ENCODE measurements around the gene BICD2. TPM values are rescaled to one million over a fixed set of nuclear protein-coding genes. Genes with fewer than 3 reads are reported as not detected.

Gene BICD2
- total RNA-seq, 2 donors from 2014 or later: 32.2 to 40.4 TPM

GRCh38 chr9:92714016-92714415, 50.6 kb downstream of the BICD2 start:
- TF ChIP-seq, protein P1, sequence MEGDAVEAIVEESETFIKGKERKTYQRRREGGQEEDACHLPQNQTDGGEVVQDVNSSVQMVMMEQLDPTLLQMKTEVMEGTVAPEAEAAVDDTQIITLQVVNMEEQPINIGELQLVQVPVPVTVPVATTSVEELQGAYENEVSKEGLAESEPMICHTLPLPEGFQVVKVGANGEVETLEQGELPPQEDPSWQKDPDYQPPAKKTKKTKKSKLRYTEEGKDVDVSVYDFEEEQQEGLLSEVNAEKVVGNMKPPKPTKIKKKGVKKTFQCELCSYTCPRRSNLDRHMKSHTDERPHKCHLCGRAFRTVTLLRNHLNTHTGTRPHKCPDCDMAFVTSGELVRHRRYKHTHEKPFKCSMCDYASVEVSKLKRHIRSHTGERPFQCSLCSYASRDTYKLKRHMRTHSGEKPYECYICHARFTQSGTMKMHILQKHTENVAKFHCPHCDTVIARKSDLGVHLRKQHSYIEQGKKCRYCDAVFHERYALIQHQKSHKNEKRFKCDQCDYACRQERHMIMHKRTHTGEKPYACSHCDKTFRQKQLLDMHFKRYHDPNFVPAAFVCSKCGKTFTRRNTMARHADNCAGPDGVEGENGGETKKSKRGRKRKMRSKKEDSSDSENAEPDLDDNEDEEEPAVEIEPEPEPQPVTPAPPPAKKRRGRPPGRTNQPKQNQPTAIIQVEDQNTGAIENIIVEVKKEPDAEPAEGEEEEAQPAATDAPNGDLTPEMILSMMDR (IDR thresholded peaks at IDR 0.05): no peak
- no peaks in the 10 kb centered on the region for H3K9me3 ChIP-seq
- no peak overlapping the region for H3K27ac ChIP-seq
- peaks cover 55% of the 10 kb centered on the region for H3K36me3 ChIP-seq
- peaks cover 0 to 29% of the 10 kb centered on the region in 2 donors for H3K4me1 ChIP-seq
- no peak overlapping the region for H3K4me3 ChIP-seq
- peak; percentile 38 for DNase-seq (ENCODE audit: low spot score)
- no peaks in the 10 kb centered on the region for H3K27me3 ChIP-seq

DNA sequence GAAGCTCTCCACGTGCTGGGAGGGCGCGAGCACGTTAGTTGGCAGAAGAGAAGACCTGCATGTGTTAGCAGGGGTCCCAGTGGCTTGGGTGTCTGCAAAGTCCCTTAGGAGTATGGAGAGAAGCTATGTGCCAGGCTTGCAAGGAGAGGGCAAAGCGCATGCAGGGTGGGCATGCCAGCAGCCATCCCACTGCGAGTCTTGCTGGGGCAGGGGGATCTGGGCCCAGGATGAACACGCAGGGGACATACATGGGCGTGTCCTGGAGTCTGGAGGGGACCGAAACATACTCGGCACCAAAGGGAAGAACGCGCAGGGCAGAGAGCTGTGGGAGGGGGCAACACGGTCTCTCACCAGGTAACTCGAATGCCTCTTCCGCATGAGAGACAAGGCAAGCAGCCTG, 51.1 kb downstream of the BICD2 start:
- Histone ChIP-seq H3K4me1 (peaks cover 0 to 29% of the 10 kb centered on the region in 2 donors), H3K9me3 (no peaks in the 10 kb centered on the region), H3K27me3 (no peaks in the 10 kb centered on the region), H3K4me3 (no peak overlapping the region), H3K36me3 (peaks cover 50% of the 10 kb centered on the region), H3K27ac (no peak overlapping the region)
- peak; percentile 28 for DNase-seq (ENCODE audit: low spot score)
- TF ChIP-seq, protein P1 (IDR thresholded peaks at IDR 0.05): no peak

DNA sequence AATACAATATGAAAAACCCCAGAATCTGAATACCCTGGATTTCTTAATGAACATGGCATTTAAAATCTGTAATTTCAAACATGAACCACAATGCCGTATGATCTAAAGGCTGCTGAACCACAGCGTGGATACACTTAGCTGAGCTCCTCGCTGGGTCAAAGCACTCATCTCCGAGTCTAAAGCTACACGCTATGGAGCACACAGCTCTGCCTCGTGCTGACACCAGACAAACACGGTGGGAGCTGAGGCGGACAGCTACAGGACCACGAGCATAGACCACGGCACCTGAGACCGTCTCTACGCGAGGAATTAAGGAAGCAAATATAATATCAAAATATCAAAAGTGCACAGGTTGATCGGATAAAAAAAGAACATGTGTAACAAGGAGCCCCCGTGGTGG, 51.9 kb downstream of the BICD2 start:
- Histone ChIP-seq H3K27me3 (no peaks in the 10 kb centered on the region), H3K4me3 (no peak overlapping the region), H3K9me3 (no peaks in the 10 kb centered on the region), H3K36me3 (peaks cover 42% of the 10 kb centered on the region), H3K27ac (no peak overlapping the region), H3K4me1 (peaks cover 0 to 29% of the 10 kb centered on the region in 2 donors)
- DNase-seq (ENCODE audit: low spot score): no peak
- TF ChIP-seq, protein P1 (IDR thresholded peaks at IDR 0.05): no peak

GRCh38 chr9:92711844-92712243, 52.8 kb downstream of the BICD2 start:
- DNase-seq (ENCODE audit: low spot score): no peak
- Histone ChIP-seq H3K36me3 (peaks cover 35% of the 10 kb centered on the region), H3K27me3 (no peaks in the 10 kb centered on the region), H3K9me3 (no peaks in the 10 kb centered on the region), H3K4me1 (peaks cover 0 to 29% of the 10 kb centered on the region in 2 donors), H3K4me3 (no peak overlapping the region), H3K27ac (no peak overlapping the region)
- TF ChIP-seq, protein P1 (IDR thresholded peaks at IDR 0.05): no peak

GRCh38 chr9:92711146-92711545, 53.5 kb downstream of the BICD2 start:
- DNase-seq (ENCODE audit: low spot score): no peak
- Histone ChIP-seq H3K27ac (no peak overlapping the region), H3K36me3 (peaks cover 35% of the 10 kb centered on the region), H3K4me3 (no peak overlapping the region), H3K27me3 (no peaks in the 10 kb centered on the region), H3K9me3 (no peaks in the 10 kb centered on the region), H3K4me1 (peaks cover 0 to 22% of the 10 kb centered on the region in 2 donors)
- TF ChIP-seq, protein P1 (IDR thresholded peaks at IDR 0.05): no peak

DNA sequence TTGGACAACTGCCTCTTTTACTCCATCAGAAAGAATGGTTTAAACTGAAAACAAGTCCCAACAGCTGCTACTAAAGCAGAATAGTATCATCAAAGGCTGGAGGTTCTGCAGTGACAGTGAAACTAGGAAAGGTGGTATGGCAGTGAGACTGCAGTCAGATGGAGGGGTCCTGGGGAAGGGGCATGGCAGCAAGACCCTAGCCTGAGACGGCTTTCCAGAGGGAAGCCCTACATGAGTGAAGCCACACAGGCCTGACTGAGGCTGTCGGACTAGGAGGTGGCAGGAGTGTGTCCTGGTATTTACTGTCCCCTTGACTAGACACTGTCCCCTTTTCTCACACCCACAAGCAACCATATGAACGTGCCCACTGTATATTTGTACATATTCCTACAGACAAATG, 54.3 kb downstream of the BICD2 start:
- Histone ChIP-seq H3K4me1 (peaks cover 0 to 14% of the 10 kb centered on the region in 2 donors), H3K27me3 (no peaks in the 10 kb centered on the region), H3K27ac (no peak overlapping the region), H3K36me3 (peaks cover 35% of the 10 kb centered on the region), H3K4me3 (no peak overlapping the region), H3K9me3 (no peaks in the 10 kb centered on the region)
- TF ChIP-seq, protein P1 (IDR thresholded peaks at IDR 0.05): no peak
- DNase-seq (ENCODE audit: low spot score): no peak

Measured in right atrium auricular region (tissue), 2 donors.